ENCODE results near the gene DEAF1.

The DEAF1 gene

DNA sequence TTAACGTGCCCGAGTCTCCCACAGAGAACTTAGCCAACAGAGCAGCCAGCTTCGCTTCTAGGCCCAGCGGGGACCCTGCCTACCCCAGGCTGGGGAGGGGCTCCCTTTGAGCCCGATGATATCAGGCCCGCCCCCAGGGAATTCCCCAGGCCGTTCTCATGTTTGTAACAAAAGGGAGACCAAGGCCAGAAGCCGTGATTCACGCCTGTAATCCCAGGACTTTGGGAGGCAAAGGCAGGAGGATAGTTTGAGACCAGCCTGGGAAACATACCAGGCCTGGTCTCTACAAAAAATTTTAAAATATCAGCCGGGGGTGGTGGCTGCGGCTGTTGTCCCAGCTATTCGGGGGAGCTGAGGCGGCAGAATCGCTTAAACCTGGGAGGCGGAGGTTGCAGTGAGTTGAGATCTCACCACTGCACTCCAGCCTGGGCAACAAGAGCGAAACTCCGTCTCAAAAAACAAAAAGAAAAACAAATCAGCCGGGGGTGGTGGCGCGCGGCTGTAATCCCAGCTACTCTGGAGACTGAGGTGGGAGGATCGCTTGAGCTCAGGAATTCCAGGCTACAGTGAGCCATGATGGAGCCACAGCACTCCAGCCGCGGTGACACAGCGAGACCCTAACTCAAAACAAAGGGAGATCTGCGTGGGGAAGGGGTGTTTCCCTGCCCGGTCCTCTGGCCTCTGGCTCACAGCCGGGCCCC lies 56.2 kb downstream of the DEAF1 start:
- no peak for DNase-seq
- in situ Hi-C loops (cut with HindIII; ENCODE audit: low pct_ligation_motif_present, low pct_unique_long_range_greater_than_20kb, low sequenced_read_pairs), result no loop called here

DNA sequence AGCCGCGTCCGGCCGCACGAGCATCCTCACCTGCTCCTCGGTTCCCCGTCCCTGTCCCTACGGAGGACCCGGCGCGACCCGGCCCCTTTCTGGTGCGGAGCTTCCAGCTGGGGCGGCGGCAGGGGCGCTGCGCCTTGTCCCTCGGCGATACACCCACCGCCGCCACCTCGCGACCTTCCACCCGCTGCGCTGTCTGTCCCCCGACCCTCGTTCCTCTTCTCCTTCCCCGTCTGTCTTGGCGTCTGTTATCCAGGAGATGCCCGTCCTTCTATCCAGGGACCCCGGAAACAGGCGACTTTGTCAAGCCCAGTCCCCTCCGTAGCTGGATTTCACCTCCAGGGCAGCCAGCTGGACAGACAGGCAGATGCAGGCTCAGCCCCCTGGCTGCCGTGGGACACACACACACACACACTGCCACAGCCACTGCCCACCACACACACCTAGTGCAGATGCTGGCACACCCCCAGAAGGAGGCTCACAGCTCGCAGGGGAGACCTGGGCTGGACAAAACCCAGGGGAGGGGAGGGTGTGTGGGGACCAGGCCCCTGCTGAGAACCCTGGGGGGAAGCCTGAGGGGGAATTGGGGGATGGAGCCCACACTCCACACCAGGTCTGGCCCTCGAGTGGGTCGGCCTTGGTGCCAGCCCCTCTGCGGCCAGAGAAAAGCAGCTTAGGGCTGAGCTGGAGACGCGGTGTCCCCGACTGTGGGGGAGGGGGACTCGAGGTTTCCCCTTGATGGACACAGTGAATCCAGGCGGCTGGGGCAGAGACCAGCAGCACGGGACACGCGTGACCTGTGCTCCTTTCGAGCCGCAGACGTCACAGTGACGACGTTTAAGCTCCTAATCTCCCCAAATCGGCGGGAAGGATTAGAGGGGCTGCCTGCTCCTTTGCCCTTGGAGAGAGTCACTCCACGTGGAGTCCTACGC lies 57.2 kb downstream of the DEAF1 start:
- in situ Hi-C loops (cut with HindIII; ENCODE audit: low pct_ligation_motif_present, low pct_unique_long_range_greater_than_20kb, low sequenced_read_pairs), result no loop called here
- DNase-seq, result no peak

DNA sequence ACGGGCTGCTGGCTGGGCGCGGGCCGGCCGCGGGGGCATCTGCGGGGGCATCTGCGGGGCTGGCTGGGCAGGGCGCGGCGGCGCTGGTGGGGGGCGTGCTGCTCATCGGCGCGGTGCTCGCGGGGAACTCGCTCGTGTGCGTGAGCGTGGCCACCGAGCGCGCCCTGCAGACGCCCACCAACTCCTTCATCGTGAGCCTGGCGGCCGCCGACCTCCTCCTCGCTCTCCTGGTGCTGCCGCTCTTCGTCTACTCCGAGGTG lies 57.8 kb downstream of the DEAF1 start:
- in situ Hi-C loops (cut with HindIII; ENCODE audit: low pct_ligation_motif_present, low pct_unique_long_range_greater_than_20kb, low sequenced_read_pairs), result no loop called here

DNA sequence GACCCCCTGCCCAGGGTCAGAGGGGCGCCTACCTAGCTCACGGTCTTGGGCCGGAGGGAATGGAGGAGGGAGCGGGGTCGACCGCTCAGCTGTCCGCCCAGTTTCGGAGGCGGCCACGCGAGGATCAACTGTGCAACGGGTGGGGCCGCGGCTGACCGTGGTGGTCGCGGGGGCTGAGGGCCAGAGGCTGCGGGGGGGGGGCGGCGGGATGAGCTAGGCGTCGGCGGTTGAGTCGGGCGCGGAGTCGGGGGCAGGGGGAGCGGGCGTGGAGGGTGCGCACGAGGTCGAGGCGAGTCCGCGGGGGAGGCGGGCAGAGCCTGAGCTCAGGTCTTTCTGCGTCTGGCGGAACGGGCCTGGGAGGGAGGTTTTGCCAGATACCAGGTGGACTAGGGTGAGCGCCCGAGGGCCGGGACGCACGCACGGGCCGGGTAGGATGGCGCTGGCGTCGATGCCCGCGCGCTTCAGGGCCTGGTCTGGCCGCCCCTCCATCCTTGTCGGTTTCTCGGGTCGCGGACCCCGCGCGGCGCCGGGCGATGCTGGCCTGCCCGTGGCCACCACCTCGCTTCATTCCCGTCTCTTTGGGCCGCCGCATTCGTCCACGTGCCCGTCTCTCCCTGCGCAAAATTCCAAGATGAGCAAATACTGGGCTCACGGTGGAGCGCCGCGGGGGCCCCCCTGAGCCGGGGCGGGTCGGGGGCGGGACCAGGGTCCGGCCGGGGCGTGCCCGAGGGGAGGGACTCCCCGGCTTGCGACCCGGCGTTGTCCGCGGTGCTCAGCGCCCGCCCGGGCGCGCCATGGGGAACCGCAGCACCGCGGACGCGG lies 58.3 kb downstream of the DEAF1 start, which contains the start of gene DRD4:
Gene DRD4 (plus strand): TSS at position 759 of the 822 bp plus-strand sequence. CDS start 36 bp downstream, at position 795.
- no peak for DNase-seq
- in situ Hi-C loops (cut with HindIII; ENCODE audit: low pct_ligation_motif_present, low pct_unique_long_range_greater_than_20kb, low sequenced_read_pairs), result no loop called here

More for the DNA sequence above, 57.8 kb downstream of the DEAF1 start:
- DNase-seq, result no peak

DNA sequence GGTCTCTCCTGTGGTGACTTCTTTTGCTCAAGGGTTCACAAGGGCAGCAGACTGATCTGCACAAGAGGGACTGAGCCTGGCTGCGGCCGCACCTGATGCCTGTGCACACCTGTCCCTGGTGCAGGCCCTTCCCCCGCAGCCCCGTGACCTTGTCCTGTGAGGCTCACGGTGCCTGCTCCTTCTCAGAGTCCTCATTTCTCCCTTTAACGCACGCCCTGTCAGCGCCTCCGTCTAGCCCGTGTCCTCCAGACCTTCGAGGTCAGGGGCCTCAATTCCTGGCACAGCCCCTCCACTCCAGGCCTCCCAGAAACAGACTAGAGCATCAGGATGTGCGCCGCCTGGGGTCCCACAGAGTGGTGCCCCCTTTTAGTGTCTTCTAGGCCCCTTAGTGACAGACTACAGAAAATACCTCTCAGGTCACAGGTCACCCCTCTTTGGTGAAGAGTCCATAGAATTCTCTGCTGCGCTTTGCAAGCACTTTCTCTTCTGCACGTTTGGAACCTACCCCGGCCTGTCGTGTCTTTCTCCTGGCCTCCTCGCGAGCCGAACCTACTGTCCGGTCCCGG lies 59.0 kb downstream of the DEAF1 start:
- no peak for DNase-seq
- in situ Hi-C loops (cut with HindIII; ENCODE audit: low pct_ligation_motif_present, low pct_unique_long_range_greater_than_20kb, low sequenced_read_pairs), result no loop called here

DNA sequence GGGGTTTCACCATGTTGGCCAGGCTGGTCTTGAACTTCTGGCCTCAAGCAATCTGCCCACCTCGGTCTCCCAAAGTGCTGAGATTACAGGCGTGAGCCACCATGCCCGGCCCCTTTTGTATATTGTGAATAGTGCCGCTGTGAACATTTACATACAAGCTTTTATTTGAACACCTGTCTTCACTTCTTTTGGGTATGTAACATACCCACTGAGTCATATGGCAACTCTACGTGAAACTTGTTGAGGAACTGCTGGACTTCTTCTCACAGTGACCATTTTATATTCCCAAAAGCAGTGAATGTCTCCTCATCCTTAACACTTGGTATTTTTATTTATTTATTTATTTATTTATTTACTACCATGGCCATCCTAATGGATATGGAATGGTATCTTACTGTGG lies 64.2 kb downstream of the DEAF1 start:
- in situ Hi-C loops (cut with HindIII; ENCODE audit: low pct_ligation_motif_present, low pct_unique_long_range_greater_than_20kb, low sequenced_read_pairs), result no loop called here
- DNase-seq, result no peak

DNA sequence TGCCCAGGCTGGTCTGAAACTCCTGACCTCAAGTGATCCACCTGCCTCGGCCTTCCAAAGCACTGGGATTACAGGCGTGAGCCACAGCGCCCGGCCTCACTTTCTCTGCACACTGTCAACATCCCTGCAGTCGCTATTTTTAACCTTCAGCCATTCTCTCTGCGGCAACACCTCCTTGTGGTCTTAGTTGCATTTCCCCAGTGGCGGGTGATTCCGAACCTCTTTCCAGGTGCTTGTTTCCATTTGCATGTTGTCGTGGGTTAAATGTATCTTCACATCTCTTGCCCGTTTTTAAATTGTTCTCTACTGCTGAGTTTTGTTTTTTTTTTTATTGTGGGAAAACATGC lies 65.8 kb downstream of the DEAF1 start:
- DNase-seq, result no peak
- in situ Hi-C loops (cut with HindIII; ENCODE audit: low pct_ligation_motif_present, low pct_unique_long_range_greater_than_20kb, low sequenced_read_pairs), result no loop called here

DNA sequence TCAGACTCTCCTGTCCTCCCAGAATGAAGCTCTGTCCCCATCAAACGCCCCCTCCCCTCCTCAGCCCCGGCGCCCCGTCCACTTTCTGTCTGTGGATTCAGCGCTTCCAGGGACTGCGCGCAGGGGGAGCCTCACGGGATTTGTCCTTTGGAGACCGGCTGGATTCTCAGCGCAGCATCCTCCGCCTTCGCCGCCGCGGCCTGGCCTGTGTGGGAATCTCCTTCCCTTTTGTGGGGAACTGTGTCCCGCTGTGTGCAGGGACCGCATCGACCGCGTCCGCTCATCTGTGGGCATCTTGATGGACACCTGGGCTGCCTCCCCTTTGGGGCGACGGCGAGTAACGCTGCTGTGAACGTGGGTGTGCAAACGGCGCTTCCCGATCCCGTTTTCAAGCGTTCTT lies 67.0 kb downstream of the DEAF1 start:
- in situ Hi-C loops (cut with HindIII; ENCODE audit: low pct_ligation_motif_present, low pct_unique_long_range_greater_than_20kb, low sequenced_read_pairs), result no loop called here
- DNase-seq, result no peak

DNA sequence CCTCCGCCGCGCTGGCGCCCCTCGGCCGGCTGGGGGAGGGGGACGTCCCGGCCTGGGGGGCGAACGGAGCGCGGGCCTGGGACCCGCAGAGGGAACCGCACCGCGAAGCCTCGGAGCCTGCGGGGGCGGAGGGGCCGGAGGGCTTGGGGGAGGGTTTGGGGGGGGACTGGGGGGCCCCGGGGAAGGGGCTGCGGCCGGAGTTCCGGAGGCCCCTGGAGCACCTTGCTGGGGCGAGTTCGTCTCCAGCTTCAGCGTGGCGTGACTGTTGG lies 67.8 kb downstream of the DEAF1 start:
- in situ Hi-C loops (cut with HindIII; ENCODE audit: low pct_ligation_motif_present, low pct_unique_long_range_greater_than_20kb, low sequenced_read_pairs), result no loop called here
- DNase-seq, result no peak

DNA sequence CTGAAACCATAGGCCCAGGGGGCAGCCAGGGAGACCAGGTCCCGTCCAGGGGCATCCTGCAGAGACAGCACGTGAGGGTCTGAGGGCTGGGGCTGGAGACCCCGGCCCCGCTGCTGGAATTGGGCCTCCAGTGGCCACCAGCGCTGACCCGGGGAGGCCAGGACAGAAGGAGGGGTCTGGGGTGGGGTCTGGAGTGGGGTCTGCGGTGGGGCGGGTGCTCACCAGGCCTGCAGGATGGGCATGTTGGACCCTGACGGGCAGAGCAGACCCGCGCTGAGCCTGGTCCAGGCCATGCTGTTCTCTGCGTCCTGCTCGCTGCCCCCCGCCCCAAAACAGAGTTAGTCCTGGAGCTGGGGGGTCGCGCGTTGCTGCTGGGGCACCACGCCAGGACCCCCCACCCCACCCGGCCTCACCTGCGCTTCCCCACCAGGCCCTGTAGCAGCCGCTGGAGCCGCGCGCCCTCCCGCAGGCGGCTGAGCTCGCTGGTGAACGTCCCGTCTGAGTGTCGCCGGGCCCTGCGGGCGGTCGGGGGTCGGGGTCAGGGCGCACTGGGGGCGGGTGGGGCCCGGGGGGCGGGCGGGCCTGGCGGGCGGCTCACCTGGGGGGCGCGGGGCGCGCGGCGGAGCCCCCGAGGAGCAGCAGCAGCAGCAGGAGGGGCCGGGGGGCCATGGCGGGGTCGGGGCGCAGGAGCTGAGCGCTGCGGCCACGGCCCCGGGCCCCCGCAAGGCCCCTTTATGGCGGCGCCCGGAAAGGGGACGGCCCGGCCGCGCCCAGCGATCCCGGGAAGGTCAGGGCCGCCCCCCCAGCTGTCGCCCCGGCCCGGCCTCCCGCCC lies 68.3 kb downstream of the DEAF1 start, which contains the start of gene SCT:
Gene SCT (minus strand): TSS at position 707 of the 833 bp plus-strand sequence. CDS start 38 bp downstream, at position 669.
- DNase-seq, result no peak
- in situ Hi-C loops (cut with HindIII; ENCODE audit: low pct_ligation_motif_present, low pct_unique_long_range_greater_than_20kb, low sequenced_read_pairs), result no loop called here

DNA sequence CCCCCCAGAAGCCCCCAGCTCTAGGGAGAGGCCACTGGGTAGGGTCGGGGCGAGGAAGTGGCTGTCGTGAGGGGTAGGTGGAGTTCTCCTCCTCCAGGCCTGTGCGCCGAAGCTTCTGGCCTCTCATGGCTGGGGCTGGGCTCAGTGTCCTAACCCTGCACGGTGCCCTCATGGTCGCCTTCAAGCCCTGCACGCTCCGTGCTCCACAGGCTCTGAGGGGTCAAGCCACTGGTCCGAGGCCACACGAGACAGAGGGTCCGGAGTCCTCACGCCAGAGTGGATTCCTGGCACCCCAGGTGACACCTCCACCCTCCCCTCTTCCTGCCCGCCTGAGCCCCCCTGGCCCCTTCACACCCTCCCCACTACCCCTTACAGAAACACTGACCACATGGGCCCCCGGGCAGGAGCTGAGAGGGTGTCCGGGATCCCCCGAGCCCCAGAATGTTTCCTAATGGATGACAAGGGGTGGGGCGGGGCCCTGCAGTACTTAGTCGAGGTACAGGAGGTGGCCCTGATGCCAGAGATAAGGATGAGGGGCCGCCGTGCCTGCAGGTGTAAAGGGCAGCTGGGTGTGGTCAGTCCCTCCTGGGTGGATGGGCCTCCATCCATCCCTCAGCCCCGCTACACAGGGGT lies 69.3 kb downstream of the DEAF1 start:
- no peak for DNase-seq
- in situ Hi-C loops (cut with HindIII; ENCODE audit: low pct_ligation_motif_present, low pct_unique_long_range_greater_than_20kb, low sequenced_read_pairs), result no loop called here

DNA sequence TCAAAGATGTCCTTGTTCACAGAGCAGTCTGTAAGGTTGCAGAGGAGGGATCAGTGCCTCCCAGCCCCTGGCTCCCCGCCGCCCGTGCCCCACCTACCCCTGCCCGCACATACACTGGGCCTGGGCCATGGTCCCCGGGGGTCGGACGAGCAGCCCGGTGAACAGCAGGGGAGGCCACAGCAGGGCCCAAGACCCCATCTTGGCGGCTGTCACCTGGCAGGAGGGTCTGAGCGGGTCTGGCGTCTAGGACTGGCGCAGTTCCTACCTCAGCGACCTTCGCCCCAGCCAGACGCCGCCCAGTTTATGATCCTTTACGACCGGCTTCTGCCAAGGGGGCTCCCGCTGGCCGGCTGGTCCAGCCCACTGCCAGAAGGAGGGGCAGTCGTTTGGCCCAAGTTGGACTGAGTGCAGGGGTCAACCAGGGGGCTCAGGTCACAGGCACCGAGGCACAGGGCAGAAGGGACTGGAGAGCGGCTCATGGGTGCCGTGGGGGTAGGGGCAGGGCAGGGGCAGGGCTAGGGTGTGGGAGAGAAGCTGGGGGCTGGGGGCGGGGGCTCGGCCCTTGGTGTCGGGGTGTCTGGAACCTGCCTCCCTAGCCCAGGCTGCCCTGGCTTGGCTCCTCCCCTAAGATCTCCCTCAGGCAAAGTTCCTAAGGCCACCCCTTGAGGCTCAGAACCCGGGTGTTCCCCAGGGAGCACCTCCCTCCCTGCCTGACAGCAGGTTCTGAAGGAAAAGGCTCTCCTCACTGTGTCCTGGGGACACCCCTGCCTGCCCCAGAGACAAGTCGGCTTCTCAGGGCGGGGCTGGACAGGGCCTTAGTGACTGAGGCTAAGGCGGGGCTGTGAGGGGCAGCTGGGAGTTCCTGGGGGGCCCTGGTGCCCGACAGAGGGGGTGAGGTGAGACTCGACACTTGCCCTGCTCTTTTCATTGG lies 70.1 kb downstream of the DEAF1 start, which contains the start of gene CDHR5:
Gene CDHR5 (minus strand): TSS at position 251 of the 931 bp plus-strand sequence. CDS start 53 bp downstream, at position 198.
- DNase-seq, result no peak

DNA sequence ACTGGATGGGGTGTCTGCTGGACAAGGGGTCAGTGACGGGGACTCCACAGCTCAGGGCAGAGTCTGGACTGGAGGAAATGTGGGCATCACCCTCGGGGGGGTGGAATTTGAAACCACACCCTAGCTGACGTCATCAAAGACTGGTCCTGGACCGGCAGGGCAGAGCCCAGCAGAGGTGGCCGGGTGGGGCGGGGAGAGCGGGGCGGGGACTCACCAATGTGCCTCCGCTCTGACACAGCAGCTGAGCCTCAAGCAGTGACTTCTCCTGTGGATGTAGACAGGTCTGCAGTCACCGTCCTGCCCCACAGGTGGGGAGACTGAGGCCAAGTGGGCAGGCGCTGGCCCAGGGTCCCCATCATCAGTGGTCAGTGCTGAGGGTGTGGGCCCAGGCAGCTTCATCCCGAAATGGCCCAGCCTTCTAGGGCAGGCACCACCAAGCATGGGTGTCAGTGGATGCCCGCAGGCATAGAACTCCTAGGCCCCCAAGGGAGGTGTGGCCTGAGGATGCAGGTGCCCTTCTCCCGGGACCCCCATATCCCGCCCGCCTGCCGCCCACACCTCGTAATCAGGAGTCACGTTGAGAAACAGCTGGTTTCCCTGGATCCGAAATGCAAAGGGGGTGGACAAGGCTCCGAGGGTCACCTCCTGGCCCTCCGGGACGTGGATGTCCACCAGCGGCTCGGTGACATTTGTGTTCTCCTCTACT lies 70.9 kb downstream of the DEAF1 start:
- DNase-seq, result no peak
- in situ Hi-C loops (cut with HindIII; ENCODE audit: low pct_ligation_motif_present, low pct_unique_long_range_greater_than_20kb, low sequenced_read_pairs), result no loop called here

More for the DNA sequence above, 70.1 kb downstream of the DEAF1 start, which contains the start of gene CDHR5:
- in situ Hi-C loops (cut with HindIII; ENCODE audit: low pct_ligation_motif_present, low pct_unique_long_range_greater_than_20kb, low sequenced_read_pairs), result no loop called here

DNA sequence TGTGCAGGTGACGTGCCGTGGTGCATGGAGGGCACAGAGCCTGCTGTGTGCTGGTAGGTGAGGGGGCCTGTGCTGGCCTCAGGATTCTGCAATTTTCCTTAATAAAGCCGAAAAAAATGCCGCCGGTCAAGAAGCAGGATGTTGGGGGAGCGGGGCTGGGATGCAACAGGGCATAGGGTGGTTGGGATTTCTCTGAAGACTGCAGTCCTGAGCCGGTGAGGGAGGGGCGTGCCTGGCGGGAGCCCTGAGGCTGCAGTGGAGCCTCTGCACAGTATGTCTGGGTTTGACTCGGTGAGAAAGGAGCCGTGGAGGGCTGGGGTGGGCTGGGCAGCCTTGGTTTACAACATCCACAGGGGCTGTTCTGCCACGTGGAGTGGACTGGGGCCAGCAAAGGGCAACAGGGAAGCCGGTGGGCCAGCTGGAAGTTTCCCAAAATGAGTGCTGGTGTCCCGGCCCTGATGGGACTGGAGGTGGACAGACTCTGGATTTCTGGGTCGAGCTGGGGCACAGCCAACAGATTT lies 71.6 kb downstream of the DEAF1 start:
- in situ Hi-C loops (cut with HindIII; ENCODE audit: low pct_ligation_motif_present, low pct_unique_long_range_greater_than_20kb, low sequenced_read_pairs), result no loop called here

DNA sequence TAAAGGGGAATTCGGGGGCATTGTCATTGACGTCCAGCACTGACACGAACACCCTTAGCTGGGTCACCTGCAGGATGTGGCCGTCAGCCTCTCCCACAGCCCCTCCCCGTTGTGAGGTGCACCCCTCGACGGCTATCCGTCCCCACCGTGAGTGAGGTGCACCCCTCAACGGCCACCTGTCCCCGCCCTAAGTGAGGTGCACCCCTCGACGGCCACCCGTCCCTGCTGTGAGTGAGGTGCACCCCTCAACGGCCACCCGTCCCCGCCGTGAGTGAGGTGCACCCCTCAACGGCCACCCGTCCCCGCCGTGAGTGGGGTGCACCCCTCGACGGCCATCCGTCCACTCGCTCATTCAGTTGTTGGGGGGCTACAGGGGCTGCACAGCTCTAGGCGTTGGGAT lies 73.2 kb downstream of the DEAF1 start:
- no peak for DNase-seq
- in situ Hi-C loops (cut with HindIII; ENCODE audit: low pct_ligation_motif_present, low pct_unique_long_range_greater_than_20kb, low sequenced_read_pairs), result no loop called here

More for the DNA sequence above, 71.6 kb downstream of the DEAF1 start:
- DNase-seq, result no peak

Measured in ACHN (cell line).